ENCODE measurements around the gene MMAB.

Gene MMAB

GRCh38 chr12:109567967-109568366 is 5.3 kb downstream of the MMAB start:
- DNase-seq = no peak
- in situ Hi-C loops (cut with HindIII; ENCODE audit: low pct_ligation_motif_present, low pct_unique_long_range_greater_than_20kb, low sequenced_read_pairs) = no loop called here

GRCh38 chr12:109567296-109567695 is 6.0 kb downstream of the MMAB start:
- DNase-seq = no peak
- in situ Hi-C loops (cut with HindIII; ENCODE audit: low pct_ligation_motif_present, low pct_unique_long_range_greater_than_20kb, low sequenced_read_pairs) = no loop called here

- in situ Hi-C loops (cut with HindIII; ENCODE audit: low pct_ligation_motif_present, low pct_unique_long_range_greater_than_20kb, low sequenced_read_pairs) = no loop called here
- no peak for DNase-seq
Measured at GRCh38 chr12:109566424-109566823, 6.9 kb downstream of the MMAB start.

GRCh38 chr12:109563291-109564284 is 9.7 kb downstream of the MMAB start:
- in situ Hi-C loops (cut with HindIII; ENCODE audit: low pct_ligation_motif_present, low pct_unique_long_range_greater_than_20kb, low sequenced_read_pairs) = no loop called here
- DNase-seq = no peak

GRCh38 chr12:109562871-109563270 is 10.4 kb downstream of the MMAB start:
- in situ Hi-C loops (cut with HindIII; ENCODE audit: low pct_ligation_motif_present, low pct_unique_long_range_greater_than_20kb, low sequenced_read_pairs) = no loop called here
- DNase-seq = no peak

GRCh38 chr12:109561711-109562030 is 11.6 kb downstream of the MMAB start:
- in situ Hi-C loops (cut with HindIII; ENCODE audit: low pct_ligation_motif_present, low pct_unique_long_range_greater_than_20kb, low sequenced_read_pairs) = no loop called here
- no peak for DNase-seq

GRCh38 chr12:109560867-109561710 is 12.2 kb downstream of the MMAB start:
- in situ Hi-C loops (cut with HindIII; ENCODE audit: low pct_ligation_motif_present, low pct_unique_long_range_greater_than_20kb, low sequenced_read_pairs) = no loop called here
- no peak for DNase-seq

- in situ Hi-C loops (cut with HindIII; ENCODE audit: low pct_ligation_motif_present, low pct_unique_long_range_greater_than_20kb, low sequenced_read_pairs) = no loop called here
- DNase-seq = no peak
Measured at GRCh38 chr12:109559601-109560000, 13.7 kb downstream of the MMAB start.

- in situ Hi-C loops (cut with HindIII; ENCODE audit: low pct_ligation_motif_present, low pct_unique_long_range_greater_than_20kb, low sequenced_read_pairs) = no loop called here
- no peak for DNase-seq
Measured at GRCh38 chr12:109559200-109559505, 14.2 kb downstream of the MMAB start.

- in situ Hi-C loops (cut with HindIII; ENCODE audit: low pct_ligation_motif_present, low pct_unique_long_range_greater_than_20kb, low sequenced_read_pairs) = no loop called here
- DNase-seq = no peak
Measured at GRCh38 chr12:109558374-109559199, 14.7 kb downstream of the MMAB start.

- DNase-seq = no peak
- in situ Hi-C loops (cut with HindIII; ENCODE audit: low pct_ligation_motif_present, low pct_unique_long_range_greater_than_20kb, low sequenced_read_pairs) = no loop called here
Measured at GRCh38 chr12:109557805-109558204, 15.5 kb downstream of the MMAB start.

GRCh38 chr12:109557200-109557599 is 16.1 kb downstream of the MMAB start:
- DNase-seq = no peak
- in situ Hi-C loops (cut with HindIII; ENCODE audit: low pct_ligation_motif_present, low pct_unique_long_range_greater_than_20kb, low sequenced_read_pairs) = no loop called here

- no peak for DNase-seq
- in situ Hi-C loops (cut with HindIII; ENCODE audit: low pct_ligation_motif_present, low pct_unique_long_range_greater_than_20kb, low sequenced_read_pairs) = no loop called here
Measured at GRCh38 chr12:109555431-109556315, 17.6 kb downstream of the MMAB start.

- DNase-seq = no peak
- in situ Hi-C loops (cut with HindIII; ENCODE audit: low pct_ligation_motif_present, low pct_unique_long_range_greater_than_20kb, low sequenced_read_pairs) = no loop called here
Measured at GRCh38 chr12:109554761-109555160, 18.5 kb downstream of the MMAB start.

GRCh38 chr12:109553906-109554500 is 19.3 kb downstream of the MMAB start:
- no peak for DNase-seq
- in situ Hi-C loops (cut with HindIII; ENCODE audit: low pct_ligation_motif_present, low pct_unique_long_range_greater_than_20kb, low sequenced_read_pairs) = no loop called here

- in situ Hi-C loops (cut with HindIII; ENCODE audit: low pct_ligation_motif_present, low pct_unique_long_range_greater_than_20kb, low sequenced_read_pairs) = no loop called here
- DNase-seq = peak; percentile 29
Measured at GRCh38 chr12:109553483-109553882, 19.8 kb downstream of the MMAB start.

- in situ Hi-C loops (cut with HindIII; ENCODE audit: low pct_ligation_motif_present, low pct_unique_long_range_greater_than_20kb, low sequenced_read_pairs) = no loop called here
- DNase-seq = no peak
Measured at GRCh38 chr12:109552971-109553370, 20.3 kb downstream of the MMAB start.

- in situ Hi-C loops (cut with HindIII; ENCODE audit: low pct_ligation_motif_present, low pct_unique_long_range_greater_than_20kb, low sequenced_read_pairs) = no loop called here
- DNase-seq = no peak
Measured at GRCh38 chr12:109551108-109551507, 22.2 kb downstream of the MMAB start.

Data from ACHN (cell line).